HG03558 (cell line): ENCODE results near the gene CRISP1.
"Not testable (repeated sequence)": the region's sequence is repeated elsewhere in the genome, so short reads cannot be mapped to it uniquely, and the experiment has no call there.

ENCODE experiments used
- ATAC-seq: cut with Tn5 transposase; IDR thresholded peaks from one replicate; pipeline ENCODE4 v1.9.1; 2021; ENCODE audit warnings: moderate number of reproducible peaks; ENCODE audit not compliant: unreplicated experiment; ENCODE audit errors: extremely low read depth

Gene CRISP1

DNA sequence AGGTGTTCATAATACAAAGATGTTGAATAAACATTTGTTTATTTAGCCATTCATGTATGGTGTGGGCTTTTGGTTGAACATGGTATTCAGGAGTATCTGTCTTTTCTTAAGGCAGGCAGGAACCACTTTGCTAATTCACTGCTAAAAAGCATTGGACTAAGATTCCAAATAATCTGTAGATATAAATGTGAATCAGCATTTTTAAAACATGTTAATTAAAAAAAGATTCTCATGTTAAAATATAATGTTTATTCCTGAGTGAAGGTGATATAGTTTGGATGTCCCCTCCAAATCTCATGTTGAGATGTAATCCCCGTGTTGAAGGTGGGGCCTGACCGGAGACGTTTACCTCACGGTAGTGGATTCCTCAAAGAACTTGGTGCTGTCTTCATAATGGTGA, 19.3 kb downstream of the CRISP1 start:
- no peak for ATAC-seq

- no peak for ATAC-seq
Observed at GRCh38 chr6:49841424-49841823, 24.9 kb downstream of the CRISP1 start.

GRCh38 chr6:49839957-49840356, 26.4 kb downstream of the CRISP1 start:
- no peak for ATAC-seq

GRCh38 chr6:49839162-49839561, 27.2 kb downstream of the CRISP1 start:
- no peak for ATAC-seq

GRCh38 chr6:49835140-49835539, 31.2 kb downstream of the CRISP1 start:
- ATAC-seq, result no peak

GRCh38 chr6:49833386-49833785, 32.9 kb downstream of the CRISP1 start:
- no peak for ATAC-seq

- peak; percentile 93 for ATAC-seq
Observed at GRCh38 chr6:49826743-49827406, 39.5 kb downstream of the CRISP1 start.

- ATAC-seq, result no peak
Observed at GRCh38 chr6:49815166-49815565, 51.2 kb downstream of the CRISP1 start.

DNA sequence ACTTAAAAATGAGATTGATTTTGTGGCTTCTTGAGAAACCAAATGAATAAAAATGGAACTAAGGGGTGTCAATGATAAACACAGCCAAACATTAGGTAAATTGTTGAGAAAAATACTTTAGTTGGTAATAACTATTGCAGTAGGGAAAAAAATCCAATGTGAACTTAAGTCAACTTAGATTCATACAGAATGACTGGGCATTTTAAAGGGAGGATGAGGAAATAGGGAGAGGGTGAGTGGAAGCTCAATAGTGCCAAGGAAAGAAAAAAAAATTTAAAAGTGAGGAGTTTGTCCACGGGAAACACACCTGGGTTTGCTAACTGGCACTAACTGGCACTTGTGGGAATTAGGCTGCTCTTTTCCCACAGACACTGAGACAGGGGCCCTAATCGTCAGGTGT, 53.1 kb downstream of the CRISP1 start:
- no peak for ATAC-seq

DNA sequence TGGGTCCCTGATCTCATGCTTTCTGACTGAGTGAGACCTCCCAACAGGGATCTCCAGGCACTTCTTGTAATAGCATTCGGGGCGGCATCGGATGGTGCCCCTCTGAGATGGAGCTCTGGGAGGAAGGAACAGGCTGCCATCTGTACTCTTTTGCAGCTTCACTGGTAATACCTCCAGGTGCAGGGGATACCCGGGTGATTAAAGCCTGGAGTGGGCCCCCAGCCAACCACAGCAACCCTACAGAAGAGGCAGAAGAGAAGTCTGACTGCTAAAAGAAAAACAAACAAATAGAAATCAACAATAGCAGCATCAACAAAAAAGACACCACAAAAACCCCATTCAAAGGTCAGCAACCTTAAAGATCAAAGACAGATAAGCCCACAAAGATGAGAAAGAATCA, 60.2 kb downstream of the CRISP1 start:
- no peak for ATAC-seq

DNA sequence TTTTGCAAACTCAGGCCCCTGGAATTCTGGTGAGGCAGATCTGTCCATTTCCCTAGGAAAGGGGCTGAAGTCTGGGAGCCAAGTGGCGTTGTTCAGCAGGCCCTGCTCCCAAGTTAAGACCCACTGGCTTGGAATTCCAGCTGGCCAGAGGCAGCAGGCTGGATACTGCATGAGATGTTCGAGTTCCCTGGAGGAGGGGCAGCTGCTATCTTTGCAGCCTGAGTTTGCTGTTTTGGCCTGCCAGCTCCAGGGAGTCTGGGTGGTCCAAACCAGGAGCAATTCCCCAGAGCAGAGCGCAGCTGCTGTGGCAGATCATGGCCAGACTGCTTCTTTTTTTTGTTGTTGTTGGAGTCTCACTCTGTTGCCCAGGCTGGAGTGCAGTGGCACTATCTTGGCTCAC, 61.1 kb downstream of the CRISP1 start:
- ATAC-seq, result no peak

DNA sequence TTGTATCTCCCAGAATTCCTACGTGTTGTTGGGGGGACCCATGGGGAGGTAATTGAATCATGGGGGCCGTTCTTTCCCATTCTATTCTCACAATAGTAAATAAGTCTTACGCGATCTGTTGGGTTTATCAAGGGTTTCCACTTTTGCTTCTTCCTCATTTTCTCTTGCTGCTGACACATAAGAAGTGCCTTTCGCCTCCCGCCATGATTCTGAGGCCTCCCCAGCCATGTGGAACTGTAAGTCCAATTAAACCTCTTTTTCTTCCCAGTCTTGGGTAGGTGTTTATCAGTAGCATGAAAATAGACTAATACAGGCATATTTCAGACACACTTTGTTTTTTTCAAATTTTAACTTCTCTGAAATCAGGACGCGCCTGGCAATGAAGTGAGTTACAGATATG, 64.8 kb downstream of the CRISP1 start:
- no peak for ATAC-seq

- no peak for ATAC-seq
Observed at GRCh38 chr6:49799090-49799489, 67.2 kb downstream of the CRISP1 start.

DNA sequence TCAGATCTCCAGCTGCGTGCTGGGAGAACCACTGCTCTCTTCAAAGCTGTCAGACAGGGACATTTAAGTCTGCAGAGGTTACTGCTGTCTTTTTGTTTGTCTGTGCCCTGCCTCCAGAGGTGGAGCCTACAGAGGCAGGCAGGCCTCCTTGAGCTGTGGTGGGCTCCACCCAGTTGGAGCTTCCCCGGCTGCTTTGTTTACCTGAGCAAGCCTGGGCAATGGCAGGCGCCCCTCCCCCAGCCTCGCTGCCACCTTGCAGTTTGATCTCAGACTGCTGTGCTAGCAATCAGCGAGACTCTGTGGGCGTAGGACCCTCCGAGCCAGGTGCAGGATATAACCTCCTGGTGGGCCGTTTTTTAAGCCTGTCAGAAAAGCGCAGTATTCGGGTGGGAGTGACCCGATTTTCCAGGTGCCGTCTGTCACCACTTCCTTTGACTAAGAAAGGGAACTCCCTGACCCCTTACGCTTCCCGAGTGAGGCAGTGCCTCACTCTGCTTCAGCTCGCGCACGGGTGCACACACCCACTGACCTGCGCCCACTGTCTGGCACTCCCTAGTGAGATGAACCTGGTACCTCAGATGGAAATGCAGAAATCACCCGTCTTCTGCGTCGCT, 69.4 kb downstream of the CRISP1 start:
- not testable (repeated sequence) for ATAC-seq

DNA sequence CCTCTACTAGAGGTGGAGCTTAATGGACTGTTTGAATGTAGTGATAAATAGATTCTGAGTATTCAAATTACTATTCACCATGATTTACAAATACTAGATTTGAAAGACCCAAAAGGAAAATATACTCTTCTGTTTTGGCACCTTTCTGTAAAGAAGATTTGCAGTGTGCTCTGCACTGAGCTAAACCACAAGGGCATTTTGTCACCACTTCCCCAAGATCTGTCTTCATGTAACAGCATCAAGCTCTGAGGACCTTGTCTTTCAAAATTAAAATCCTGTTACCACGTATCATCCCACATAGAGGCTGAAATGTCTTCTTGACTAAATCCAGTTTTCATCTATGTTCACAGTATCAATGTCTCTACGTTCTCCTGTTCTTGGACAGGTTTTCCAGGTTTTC, 76.0 kb downstream of the CRISP1 start:
- no peak for ATAC-seq

GRCh38 chr6:49787176-49787575, 79.2 kb downstream of the CRISP1 start, which contains the start of gene PGK2:
Gene PGK2, minus strand, starts transcription at chr6:49787285. Its CDS starts 98 bp downstream, at chr6:49787187.
- ATAC-seq, result no peak

DNA sequence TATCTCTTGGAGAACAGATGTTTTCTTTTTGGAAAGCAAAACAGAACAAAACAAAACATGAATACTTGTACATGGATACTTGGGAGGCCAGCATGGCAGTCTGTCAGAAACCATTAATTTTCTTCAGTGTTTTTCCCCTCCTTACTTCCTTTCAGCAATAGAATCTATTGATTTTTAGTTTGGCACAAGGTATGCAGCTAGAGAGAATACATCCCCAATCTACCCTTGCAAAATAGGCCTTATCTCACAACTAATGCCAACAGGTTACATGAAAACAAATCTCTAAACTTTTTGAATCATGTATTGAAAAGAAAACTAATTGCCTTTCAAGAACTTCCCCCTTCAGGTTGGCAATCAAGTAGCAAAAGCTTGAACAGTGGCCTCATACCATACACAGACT, 82.1 kb downstream of the CRISP1 start:
- no peak for ATAC-seq
